ENCODE measurements around the gene ARMC9.

The ARMC9 gene

GRCh38 chr2:231378026-231378722 lies 179.7 kb downstream of the ARMC9 start:
- no peak overlapping the region for H4K91ac ChIP-seq (ENCODE audit: low read depth, low read length, poor library complexity)
- no peak overlapping the region for H3K27ac ChIP-seq (replicated peaks; ENCODE audit: low read length)
- no peak overlapping the region for H2BK5ac ChIP-seq (ENCODE audit: low read length)
- H3K27me3 ChIP-seq (ENCODE audit: control insufficient read depth in 3 of 3, insufficient read depth in 3 of 3, low read depth in 1 of 3, low read length in 3 of 3): no peaks in the 10 kb centered on the region
- H3K9ac ChIP-seq (ENCODE audit: low read depth, low read length, poor library complexity): no peak overlapping the region
- peak overlapping the region; percentile 56 for H3K23ac ChIP-seq (ENCODE audit: low read depth, low read length, poor library complexity)
- H4K8ac ChIP-seq (ENCODE audit: low read depth, low read length): no peak overlapping the region
- H2BK120ac ChIP-seq (ENCODE audit: low read depth, low read length): no peak overlapping the region
- no peak overlapping the region for H2BK12ac ChIP-seq (ENCODE audit: low read length)
- H3K4ac ChIP-seq (ENCODE audit: low read length): no peak overlapping the region
- H3K79me1 ChIP-seq (ENCODE audit: low read depth, low read length): no peaks in the 10 kb centered on the region
- H3K36me3 ChIP-seq (replicated peaks in 1 of 2; ENCODE audit: control insufficient read depth in 2 of 2, insufficient read depth in 2 of 2, low read length in 2 of 2): no peaks in the 10 kb centered on the region
- H3K4me1 ChIP-seq (ENCODE audit: control insufficient read depth in 2 of 2, insufficient read depth in 1 of 2, low read depth in 1 of 2, low read length in 2 of 2): peaks cover 3 to 10% of the 10 kb centered on the region in 2 donors
- no peak overlapping the region for H3K4me2 ChIP-seq (ENCODE audit: insufficient read depth, low read length, poor library complexity, severe bottlenecking)
- H3K9me3 ChIP-seq (replicated peaks in 1 of 2; ENCODE audit: control insufficient read depth in 2 of 2, insufficient read depth in 1 of 2, low read depth in 1 of 2, low read length in 2 of 2): no peaks in the 10 kb centered on the region
- no CpG with 5 or more reads among the region's 13 CpGs for WGBS, 2 donors (ENCODE audit: extremely low coverage in 2 of 2, insufficient read length in 2 of 2, insufficient replicate concordance in 1 of 2)
- H2BK15ac ChIP-seq (ENCODE audit: low read length): no peak overlapping the region
- no peak overlapping the region for H2AFZ ChIP-seq (ENCODE audit: low read length)
- H3K14ac ChIP-seq (ENCODE audit: low read length): no peak overlapping the region
- H3K18ac ChIP-seq (ENCODE audit: low read length): no peak overlapping the region
- no peak for DNase-seq (ENCODE audit: low spot score)
- no peak overlapping the region for H3K4me3 ChIP-seq (ENCODE audit: low read length in 2 of 2)
- H2AK5ac ChIP-seq (ENCODE audit: low read depth, low read length): no peak overlapping the region

GRCh38 chr2:231379266-231380215 lies 181.1 kb downstream of the ARMC9 start:
- no CpG with 5 or more reads among the region's 21 CpGs for WGBS, 2 donors (ENCODE audit: extremely low coverage in 2 of 2, insufficient read length in 2 of 2, insufficient replicate concordance in 1 of 2)
- no peaks in the 10 kb centered on the region for H3K36me3 ChIP-seq (replicated peaks in 1 of 2; ENCODE audit: control insufficient read depth in 2 of 2, insufficient read depth in 2 of 2, low read length in 2 of 2)
- no peak overlapping the region for H4K8ac ChIP-seq (ENCODE audit: low read depth, low read length)
- no peak overlapping the region for H3K23ac ChIP-seq (ENCODE audit: low read depth, low read length, poor library complexity)
- H3K18ac ChIP-seq (ENCODE audit: low read length): peak overlapping the region; percentile 33
- H2BK5ac ChIP-seq (ENCODE audit: low read length): no peak overlapping the region
- H3K4ac ChIP-seq (ENCODE audit: low read length): no peak overlapping the region
- no peak overlapping the region for H3K4me2 ChIP-seq (ENCODE audit: insufficient read depth, low read length, poor library complexity, severe bottlenecking)
- no peak overlapping the region for H3K4me3 ChIP-seq (ENCODE audit: low read length in 2 of 2)
- DNase-seq (ENCODE audit: low spot score): no peak
- H4K91ac ChIP-seq (ENCODE audit: low read depth, low read length, poor library complexity): no peak overlapping the region
- H3K79me1 ChIP-seq (ENCODE audit: low read depth, low read length): no peaks in the 10 kb centered on the region
- no peak overlapping the region for H2BK12ac ChIP-seq (ENCODE audit: low read length)
- H2AFZ ChIP-seq (ENCODE audit: low read length): no peak overlapping the region
- no peaks in the 10 kb centered on the region for H3K9me3 ChIP-seq (replicated peaks in 1 of 2; ENCODE audit: control insufficient read depth in 2 of 2, insufficient read depth in 1 of 2, low read depth in 1 of 2, low read length in 2 of 2)
- H2BK120ac ChIP-seq (ENCODE audit: low read depth, low read length): no peak overlapping the region
- no peak overlapping the region for H3K14ac ChIP-seq (ENCODE audit: low read length)
- H2AK5ac ChIP-seq (ENCODE audit: low read depth, low read length): peak overlapping the region; percentile 35
- H3K9ac ChIP-seq (ENCODE audit: low read depth, low read length, poor library complexity): no peak overlapping the region
- no peak overlapping the region for H2BK15ac ChIP-seq (ENCODE audit: low read length)
- no peak overlapping the region for H3K27ac ChIP-seq (replicated peaks; ENCODE audit: low read length)
- H3K4me1 ChIP-seq (ENCODE audit: control insufficient read depth in 2 of 2, insufficient read depth in 1 of 2, low read depth in 1 of 2, low read length in 2 of 2): peaks cover 3 to 12% of the 10 kb centered on the region in 2 donors
- H3K27me3 ChIP-seq (ENCODE audit: control insufficient read depth in 3 of 3, insufficient read depth in 3 of 3, low read depth in 1 of 3, low read length in 3 of 3): no peaks in the 10 kb centered on the region

- Histone ChIP-seq H2AFZ (ENCODE audit: low read length) (no peak overlapping the region), H3K4me1 (ENCODE audit: control insufficient read depth in 2 of 2, insufficient read depth in 1 of 2, low read depth in 1 of 2, low read length in 2 of 2) (peaks cover 3 to 12% of the 10 kb centered on the region in 2 donors), H4K8ac (ENCODE audit: low read depth, low read length) (no peak overlapping the region), H3K4me2 (ENCODE audit: insufficient read depth, low read length, poor library complexity, severe bottlenecking) (no peak overlapping the region), H2BK120ac (ENCODE audit: low read depth, low read length) (no peak overlapping the region), H3K18ac (ENCODE audit: low read length) (peak overlapping the region; percentile 33), H3K4ac (ENCODE audit: low read length) (no peak overlapping the region), H3K27me3 (ENCODE audit: control insufficient read depth in 3 of 3, insufficient read depth in 3 of 3, low read depth in 1 of 3, low read length in 3 of 3) (no peaks in the 10 kb centered on the region), H2BK5ac (ENCODE audit: low read length) (no peak overlapping the region), H3K9me3 (replicated peaks in 1 of 2; ENCODE audit: control insufficient read depth in 2 of 2, insufficient read depth in 1 of 2, low read depth in 1 of 2, low read length in 2 of 2) (peaks cover 0 to 5% of the 10 kb centered on the region in 2 donors), H2BK12ac (ENCODE audit: low read length) (no peak overlapping the region), H4K91ac (ENCODE audit: low read depth, low read length, poor library complexity) (no peak overlapping the region), H3K9ac (ENCODE audit: low read depth, low read length, poor library complexity) (no peak overlapping the region), H2AK5ac (ENCODE audit: low read depth, low read length) (peak overlapping the region; percentile 35), H3K4me3 (ENCODE audit: low read length in 2 of 2) (no peak overlapping the region), H3K36me3 (replicated peaks in 1 of 2; ENCODE audit: control insufficient read depth in 2 of 2, insufficient read depth in 2 of 2, low read length in 2 of 2) (no peaks in the 10 kb centered on the region), H3K79me1 (ENCODE audit: low read depth, low read length) (no peaks in the 10 kb centered on the region), H3K23ac (ENCODE audit: low read depth, low read length, poor library complexity) (no peak overlapping the region), H3K27ac (replicated peaks; ENCODE audit: low read length) (no peak overlapping the region), H2BK15ac (ENCODE audit: low read length) (no peak overlapping the region), H3K14ac (ENCODE audit: low read length) (no peak overlapping the region)
- DNase-seq (ENCODE audit: low spot score): no peak
- no CpG with 5 or more reads among the region's 10 CpGs for WGBS, 2 donors (ENCODE audit: extremely low coverage in 2 of 2, insufficient read length in 2 of 2, insufficient replicate concordance in 1 of 2)
Observed at GRCh38 chr2:231380307-231380706, 181.9 kb downstream of the ARMC9 start.
